Colonic mucosa (tissue), 4 donors: ENCODE data around the gene CRPPA. TPM values are rescaled to one million over a fixed set of nuclear protein-coding genes. Genes with fewer than 3 reads are reported as not detected.

Source experiments
- DNase-seq: peaks from one replicate; pipeline ENCODE4 v3.0.0-alpha.2; 2020
- H3K27ac ChIP-seq: fragments of 200-600 bp; one replicate; pipeline ENCODE4 v1.8.0; 2021
- H3K27me3 ChIP-seq: fragments of 200-600 bp; one replicate; pipeline ENCODE4 v1.8.0; 2021
- H3K36me3 ChIP-seq: fragments of 200-600 bp; one replicate; pipeline ENCODE4 v1.8.0; 2021
- H3K4me1 ChIP-seq: fragments of 200-600 bp; one replicate; pipeline ENCODE4 v1.8.0; 2021; ENCODE audit warnings: mild to moderate bottlenecking
- H3K4me3 ChIP-seq: fragments of 200-600 bp; one replicate; pipeline ENCODE4 v1.8.0; 2021
- H3K9ac ChIP-seq, 2 donors: one replicate each; pipeline ENCODE4 v1.7.0; 2013; ENCODE audit warnings: control low read depth in 2 of 2, low read depth in 2 of 2, low read length in 2 of 2
- H3K9me3 ChIP-seq: fragments of 200-600 bp; one replicate; pipeline ENCODE4 v1.8.0; 2021
- intact Hi-C: fragments of 100-400 bp; cut with DNase I; formaldehyde crosslinking; loops from one replicate; pipeline ENCODE4 v1.14.1; 2022
- total RNA-seq, 2 donors: library from RNA; stranded (reverse); fragmentation: NEBNext Ultra II Directional in 1 of 2; extraction: Animal tissue kit (Norgen Biotek cat#: 25700) in 1 of 2; gene quantifications; one replicate each; pipeline ENCODE4 v1.2.1, GENCODE V29; 2021
- TF ChIP-seq, protein P1 (sequence below): fragments of 200-600 bp; IDR thresholded peaks from one replicate; pipeline ENCODE4 v1.8.0; 2022; ENCODE audit warnings: antibody characterized with exemption, mild to moderate bottlenecking
- donor health status: healthy.
- donor health status: DM: no; HTN: no; CAD: no.
- donor health status: DM: no; HTN: no; CAD: no.

Gene CRPPA
- total RNA-seq, 2 donors from 2014 or later = 1.9 to 2.4 TPM

DNA sequence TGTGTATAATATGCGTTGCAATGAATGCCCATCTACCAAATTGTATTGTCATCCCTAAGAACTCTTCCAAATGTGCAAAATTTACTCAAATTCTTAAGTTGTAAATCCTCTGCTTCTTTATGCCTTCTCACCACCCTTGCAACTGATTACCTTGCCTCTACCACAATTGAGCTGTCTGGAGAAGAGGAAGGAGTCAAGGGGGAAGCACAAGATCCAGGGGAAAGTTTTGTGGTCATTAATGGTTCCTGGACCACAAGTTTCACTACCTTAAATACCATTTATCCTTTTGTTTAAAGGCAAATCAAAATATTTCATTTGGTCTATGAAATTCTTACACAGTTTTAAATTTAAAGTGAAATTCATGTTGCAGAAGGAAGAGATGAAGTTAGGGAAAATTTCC is 16.7 kb downstream of the CRPPA start:
- Histone ChIP-seq H3K9ac (no peak overlapping the region), H3K4me3 (no peak overlapping the region), H3K27me3 (no peaks in the 10 kb centered on the region), H3K36me3 (no peaks in the 10 kb centered on the region), H3K9me3 (no peaks in the 10 kb centered on the region), H3K27ac (no peak overlapping the region), H3K4me1 (no peaks in the 10 kb centered on the region)
- intact Hi-C loops = no loop called here
- DNase-seq = no peak
- TF ChIP-seq, protein P1, sequence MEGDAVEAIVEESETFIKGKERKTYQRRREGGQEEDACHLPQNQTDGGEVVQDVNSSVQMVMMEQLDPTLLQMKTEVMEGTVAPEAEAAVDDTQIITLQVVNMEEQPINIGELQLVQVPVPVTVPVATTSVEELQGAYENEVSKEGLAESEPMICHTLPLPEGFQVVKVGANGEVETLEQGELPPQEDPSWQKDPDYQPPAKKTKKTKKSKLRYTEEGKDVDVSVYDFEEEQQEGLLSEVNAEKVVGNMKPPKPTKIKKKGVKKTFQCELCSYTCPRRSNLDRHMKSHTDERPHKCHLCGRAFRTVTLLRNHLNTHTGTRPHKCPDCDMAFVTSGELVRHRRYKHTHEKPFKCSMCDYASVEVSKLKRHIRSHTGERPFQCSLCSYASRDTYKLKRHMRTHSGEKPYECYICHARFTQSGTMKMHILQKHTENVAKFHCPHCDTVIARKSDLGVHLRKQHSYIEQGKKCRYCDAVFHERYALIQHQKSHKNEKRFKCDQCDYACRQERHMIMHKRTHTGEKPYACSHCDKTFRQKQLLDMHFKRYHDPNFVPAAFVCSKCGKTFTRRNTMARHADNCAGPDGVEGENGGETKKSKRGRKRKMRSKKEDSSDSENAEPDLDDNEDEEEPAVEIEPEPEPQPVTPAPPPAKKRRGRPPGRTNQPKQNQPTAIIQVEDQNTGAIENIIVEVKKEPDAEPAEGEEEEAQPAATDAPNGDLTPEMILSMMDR = no peak

DNA sequence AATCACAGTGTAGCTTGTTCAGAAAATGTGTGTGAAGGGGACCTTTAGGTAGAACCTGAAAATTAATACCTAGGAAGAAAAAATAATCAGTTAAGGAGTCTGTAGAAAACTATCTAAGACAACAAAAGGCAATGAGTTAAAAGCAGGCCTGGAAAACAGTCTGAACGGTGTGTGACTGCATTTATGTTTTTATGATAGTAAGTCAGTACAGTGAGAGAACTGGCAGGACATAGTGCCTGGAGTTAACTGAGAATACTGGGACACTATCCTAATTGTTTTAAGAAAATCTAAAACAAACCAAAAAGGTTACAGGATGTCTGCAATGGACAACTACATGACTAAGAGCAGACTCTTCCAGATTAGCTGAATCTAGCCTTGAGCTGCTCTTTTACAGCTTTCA is 17.9 kb downstream of the CRPPA start:
- intact Hi-C loops = no loop called here
- Histone ChIP-seq H3K4me3 (no peak overlapping the region), H3K9me3 (no peaks in the 10 kb centered on the region), H3K27me3 (no peaks in the 10 kb centered on the region), H3K36me3 (no peaks in the 10 kb centered on the region), H3K9ac (no peak overlapping the region), H3K27ac (no peak overlapping the region), H3K4me1 (no peaks in the 10 kb centered on the region)
- no peak for DNase-seq
- TF ChIP-seq, protein P1 = no peak

DNA sequence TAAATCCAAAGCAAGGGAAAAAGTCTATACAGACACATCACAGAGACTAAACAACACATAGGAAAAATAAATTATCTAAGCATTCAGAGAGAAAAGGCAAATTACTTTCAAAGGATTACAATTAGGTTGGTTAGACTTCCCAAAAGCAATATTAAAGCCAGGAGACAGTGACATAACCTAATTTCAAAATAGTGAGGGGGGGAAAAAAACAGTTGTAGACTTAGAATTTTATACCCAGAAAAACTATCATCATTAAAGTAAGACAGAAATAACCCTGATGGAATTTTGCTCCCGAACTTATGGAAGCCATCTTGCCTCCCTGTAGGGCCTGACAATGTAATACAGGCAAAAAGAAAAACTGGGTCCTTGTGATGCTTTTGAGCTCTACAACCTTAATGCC is 18.4 kb downstream of the CRPPA start:
- H3K4me3 ChIP-seq = no peak overlapping the region
- DNase-seq = no peak
- H3K27me3 ChIP-seq = no peaks in the 10 kb centered on the region
- TF ChIP-seq, protein P1 = no peak
- no peaks in the 10 kb centered on the region for H3K4me1 ChIP-seq
- intact Hi-C loops = no loop called here
- H3K27ac ChIP-seq = no peak overlapping the region
- H3K36me3 ChIP-seq = no peaks in the 10 kb centered on the region
- no peaks in the 10 kb centered on the region for H3K9me3 ChIP-seq
- no peak overlapping the region for H3K9ac ChIP-seq

DNA sequence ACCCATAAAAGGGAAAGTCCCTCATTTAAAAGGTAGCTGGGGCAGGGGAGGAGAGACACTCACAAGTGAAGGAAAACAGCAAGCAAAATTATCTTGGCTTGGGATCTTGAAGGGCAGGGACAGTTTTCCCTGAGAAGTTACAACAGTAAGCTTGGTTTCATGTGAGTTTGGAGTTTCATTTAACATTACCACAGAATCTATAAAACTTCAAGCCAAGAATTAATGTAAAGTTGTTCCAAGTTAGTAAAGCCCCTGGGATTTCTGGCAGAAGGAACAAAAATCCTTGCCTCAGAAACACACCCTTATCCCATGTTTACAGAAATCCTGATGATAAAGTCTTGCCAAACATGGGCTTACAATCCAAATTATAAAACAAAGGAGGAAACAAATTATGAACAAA is 19.2 kb downstream of the CRPPA start:
- Histone ChIP-seq H3K9ac (no peak overlapping the region), H3K4me3 (no peak overlapping the region), H3K4me1 (no peaks in the 10 kb centered on the region), H3K9me3 (no peaks in the 10 kb centered on the region), H3K36me3 (no peaks in the 10 kb centered on the region), H3K27me3 (no peaks in the 10 kb centered on the region), H3K27ac (no peak overlapping the region)
- intact Hi-C loops = no loop called here
- TF ChIP-seq, protein P1 = no peak
- no peak for DNase-seq

DNA sequence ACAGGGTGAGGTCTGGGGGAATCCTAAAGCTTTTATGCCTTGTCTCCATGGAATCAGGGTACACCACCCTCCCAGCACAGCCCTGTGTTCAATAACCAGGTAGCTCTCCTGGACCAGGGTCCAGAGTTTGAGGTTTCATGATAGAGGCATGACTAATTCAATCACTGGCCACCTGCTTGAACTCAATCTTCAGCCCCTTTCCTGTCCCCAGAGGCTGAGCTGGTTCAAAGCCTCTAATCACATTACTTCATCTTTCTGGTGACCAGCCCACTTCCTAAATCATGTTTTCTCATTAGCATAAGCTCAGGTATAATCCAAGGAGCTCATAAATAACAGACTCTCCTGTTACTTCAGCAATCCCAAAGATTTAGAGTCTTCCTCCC is 20.5 kb downstream of the CRPPA start:
- H3K36me3 ChIP-seq = no peaks in the 10 kb centered on the region
- no peaks in the 10 kb centered on the region for H3K4me1 ChIP-seq
- H3K27me3 ChIP-seq = no peaks in the 10 kb centered on the region
- H3K27ac ChIP-seq = no peak overlapping the region
- TF ChIP-seq, protein P1 = no peak
- H3K9me3 ChIP-seq = no peaks in the 10 kb centered on the region
- intact Hi-C loops = no loop called here
- DNase-seq = no peak
- no peak overlapping the region for H3K4me3 ChIP-seq
- H3K9ac ChIP-seq = no peak overlapping the region
